Cerebellar cortex (tissue), 1 donor: Measurements from ENCODE around the gene POLDIP2.
A peak's percentile ranks its signal among the peaks of the same experiment; 100 is the strongest.

Experiments
- DNase-seq: peaks from one replicate; pipeline ENCODE4 v3.0.0-alpha.2; 2015; ENCODE audit warnings: low spot score

POLDIP2 gene

DNA sequence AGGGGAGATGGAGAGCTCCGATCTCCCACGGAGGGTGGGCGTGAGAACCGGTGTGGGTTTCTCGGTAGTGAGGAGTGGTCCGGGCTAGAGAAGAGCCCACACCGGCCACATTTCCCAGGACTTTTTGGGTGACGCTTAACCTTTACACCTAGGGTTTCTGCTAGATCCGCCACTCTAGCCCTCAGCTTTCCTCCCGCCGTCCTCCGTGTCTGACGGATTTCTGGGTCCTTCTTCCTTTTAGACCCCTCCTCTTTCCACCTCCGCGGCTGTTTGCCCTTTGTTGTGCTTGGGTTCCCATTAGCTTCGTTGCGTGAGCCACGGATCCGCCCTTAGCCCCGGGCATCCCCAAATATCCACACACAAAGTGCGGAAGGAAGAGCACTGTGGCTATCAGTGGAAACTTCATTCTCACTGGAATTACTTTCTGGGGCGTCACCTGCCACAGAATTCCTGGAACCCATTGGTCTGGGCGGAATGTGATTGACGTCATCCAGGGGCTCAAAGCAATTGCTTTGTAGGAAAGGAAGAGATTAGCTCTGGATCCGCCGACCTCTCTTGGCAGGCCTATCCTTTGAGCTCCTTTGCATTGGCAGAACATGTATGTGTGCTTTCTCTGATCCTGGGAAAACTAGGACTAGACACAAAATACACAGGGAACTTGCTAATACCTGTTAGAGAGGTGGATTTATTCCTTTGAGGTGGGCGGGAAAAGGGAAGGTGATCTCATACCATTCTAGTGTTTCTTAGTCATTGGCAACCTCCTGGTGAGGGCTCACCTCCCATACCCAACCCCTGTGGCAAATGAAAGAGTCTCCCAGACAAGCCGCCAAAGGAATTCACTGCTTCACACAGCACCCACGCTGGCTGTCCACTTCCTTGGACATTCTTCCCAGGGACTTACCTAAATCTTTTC, 21.1 kb downstream of the POLDIP2 start:
- DNase-seq, result peak; percentile 67

DNA sequence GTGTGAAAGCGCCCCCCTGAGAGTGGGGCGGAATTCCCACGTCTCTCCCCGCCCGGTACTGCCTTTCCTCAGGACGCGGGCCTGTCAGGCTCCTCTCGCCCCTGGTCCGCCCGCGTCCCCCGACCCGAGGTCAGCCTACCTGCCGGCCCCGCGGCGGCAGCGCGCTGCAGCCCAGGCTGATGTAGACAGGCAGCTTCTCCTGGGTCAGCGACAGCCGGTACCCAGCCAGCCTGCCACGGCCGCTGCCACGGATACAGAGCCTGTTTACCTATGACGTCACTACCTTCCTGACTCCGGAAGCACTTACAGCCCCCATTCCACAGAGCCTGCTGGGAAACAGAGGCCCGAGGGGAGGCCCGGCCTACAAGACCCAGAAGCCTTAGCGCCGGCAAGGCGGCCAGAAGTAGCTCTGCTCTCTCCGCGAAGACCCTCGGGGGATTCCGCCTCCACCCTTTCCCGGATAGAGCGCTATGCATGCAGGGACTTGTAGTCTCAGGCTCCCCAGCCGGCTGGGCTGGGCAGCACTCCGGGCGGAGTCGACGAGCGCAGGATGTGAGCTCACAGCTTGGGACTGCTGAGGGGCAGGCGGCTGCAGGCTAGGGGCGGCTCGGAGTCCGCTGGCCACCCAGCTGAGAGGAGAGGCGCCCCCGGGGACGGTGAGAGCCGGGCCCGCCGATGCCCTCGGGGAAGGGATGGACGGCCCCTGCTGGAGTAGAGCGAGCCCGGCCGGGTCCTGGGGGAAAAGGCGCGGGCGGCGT, 21.9 kb downstream of the POLDIP2 start, which contains the start of the genes IFT20 and TNFAIP1:
TSS of gene IFT20 (minus strand) at position 272 of the 758 bp plus-strand sequence. CDS start 3,487 bp downstream, outside the sequence.
TSS of gene TNFAIP1 (plus strand) at position 561 of the 758 bp plus-strand sequence. CDS start 3,761 bp downstream, outside the sequence.
- peak; percentile 100 for DNase-seq

DNA sequence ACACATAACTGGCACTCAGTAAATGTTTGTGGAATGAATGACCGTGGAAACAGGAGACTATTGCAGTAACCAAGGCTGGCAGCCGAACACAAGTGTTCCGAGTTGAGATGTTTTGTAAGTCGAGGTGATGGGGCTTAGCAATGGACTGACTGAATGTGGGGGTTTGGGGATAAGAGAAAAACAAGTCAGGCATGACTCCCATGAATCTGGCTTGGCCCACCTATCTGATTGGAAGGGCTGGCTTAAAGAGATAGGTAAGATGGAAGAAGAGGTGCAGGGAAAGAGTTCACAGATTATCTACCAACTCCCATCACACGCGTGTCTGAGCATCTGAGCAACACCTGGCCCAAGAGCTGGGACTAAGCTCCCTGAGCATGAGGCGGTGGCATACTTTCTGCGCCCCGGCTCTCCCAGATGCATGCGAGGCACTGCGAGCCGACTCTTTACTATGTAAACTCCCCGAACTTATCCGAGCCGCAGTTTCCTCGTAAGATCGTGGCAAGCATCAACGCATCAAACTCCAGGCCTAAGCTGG, 22.6 kb downstream of the POLDIP2 start:
- peak; percentile 13 for DNase-seq

DNA sequence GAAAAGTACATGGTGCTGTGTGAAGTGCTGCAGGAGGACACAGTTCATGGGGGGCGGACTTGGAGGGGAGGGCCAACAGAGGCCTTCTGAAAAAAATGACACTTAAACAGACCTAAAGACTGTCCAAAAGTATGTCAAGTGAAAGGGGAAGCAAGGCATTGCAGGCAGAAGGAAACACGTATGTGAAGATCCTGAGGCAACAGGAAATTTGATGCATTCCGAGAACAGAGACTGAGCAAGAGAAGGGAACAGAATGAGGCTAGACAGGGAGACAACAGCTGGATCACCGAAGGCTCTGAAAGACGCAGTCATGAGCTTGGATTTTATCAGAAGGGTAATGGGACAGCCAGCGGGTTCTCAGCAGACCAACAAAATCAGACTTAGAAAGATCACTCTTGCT, 23.2 kb downstream of the POLDIP2 start:
- no peak for DNase-seq

DNA sequence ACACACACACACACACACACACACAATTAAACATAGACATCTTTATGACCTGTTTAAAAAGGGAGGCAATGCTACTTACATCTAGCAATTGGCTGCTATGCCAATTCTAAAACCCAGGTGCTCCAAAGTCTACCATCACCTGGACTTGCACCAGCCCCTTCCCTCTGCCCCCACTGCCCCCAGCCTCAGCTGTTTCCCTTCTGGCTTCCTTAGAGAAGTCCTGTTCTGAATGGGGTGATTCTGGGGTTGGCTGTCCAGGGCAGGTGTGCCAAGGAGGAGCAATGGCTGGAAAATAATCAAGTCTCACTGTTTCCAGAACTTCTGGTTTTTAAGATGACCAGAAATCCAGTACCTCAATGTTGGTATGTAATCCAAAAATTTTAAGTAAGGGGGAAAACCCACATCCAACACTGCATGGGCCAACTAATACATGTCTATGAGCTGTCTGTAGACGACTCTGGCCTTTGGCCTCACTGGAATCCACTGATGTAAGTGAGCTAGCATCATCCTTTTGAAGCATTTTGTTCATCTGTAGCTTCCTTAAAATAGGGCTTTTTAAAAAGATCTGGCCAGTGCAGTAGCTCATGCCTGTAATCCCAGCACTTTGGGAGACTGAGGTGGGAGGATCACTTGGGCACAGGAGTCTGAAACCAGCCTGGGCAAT, 24.1 kb downstream of the POLDIP2 start:
- DNase-seq, result no peak

DNA sequence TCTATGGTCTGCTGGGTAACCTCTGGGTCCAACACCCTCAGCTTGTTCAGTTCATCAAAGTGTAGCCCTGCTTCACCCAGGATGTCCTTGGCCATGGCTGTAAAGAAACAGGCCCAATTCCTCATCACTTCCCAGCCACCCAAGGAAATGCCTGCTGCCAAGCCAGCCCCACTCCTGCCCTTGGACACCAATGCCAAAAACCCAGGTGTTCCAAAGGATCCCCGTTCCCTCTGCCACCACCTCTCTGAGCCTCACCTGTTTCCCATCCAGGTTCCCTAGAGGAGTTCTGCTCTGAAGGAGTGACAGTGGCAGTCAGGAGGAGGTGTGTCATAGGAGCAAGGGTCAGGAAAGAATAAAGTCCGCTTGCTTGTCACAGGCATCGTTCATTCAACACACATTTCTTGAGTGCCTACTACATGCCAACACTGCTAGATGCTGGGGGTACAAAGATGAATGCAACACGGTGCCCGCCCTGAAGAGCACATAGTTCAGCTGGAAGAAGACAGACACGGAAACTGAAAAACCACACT, 25.4 kb downstream of the POLDIP2 start:
- DNase-seq, result no peak

DNA sequence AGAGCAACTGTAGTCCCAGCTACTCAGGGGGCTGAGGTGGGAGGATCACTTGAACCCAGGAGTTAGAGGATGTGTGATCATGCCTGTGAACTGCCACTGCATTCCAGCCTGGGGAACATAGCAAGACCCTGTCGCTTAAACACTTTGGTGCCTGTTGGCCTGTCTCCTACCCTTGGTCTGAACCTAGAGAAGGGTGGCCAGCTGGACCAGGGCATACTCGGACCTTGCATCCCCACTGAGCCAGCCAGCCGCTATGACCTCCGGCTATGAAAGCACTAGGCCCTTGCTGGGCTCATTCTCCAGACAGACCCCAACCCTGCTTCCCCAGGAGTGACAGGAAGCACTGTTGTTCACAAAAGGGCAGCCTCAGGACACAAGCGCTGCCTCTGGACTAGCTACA, 26.7 kb downstream of the POLDIP2 start:
- DNase-seq, result no peak

DNA sequence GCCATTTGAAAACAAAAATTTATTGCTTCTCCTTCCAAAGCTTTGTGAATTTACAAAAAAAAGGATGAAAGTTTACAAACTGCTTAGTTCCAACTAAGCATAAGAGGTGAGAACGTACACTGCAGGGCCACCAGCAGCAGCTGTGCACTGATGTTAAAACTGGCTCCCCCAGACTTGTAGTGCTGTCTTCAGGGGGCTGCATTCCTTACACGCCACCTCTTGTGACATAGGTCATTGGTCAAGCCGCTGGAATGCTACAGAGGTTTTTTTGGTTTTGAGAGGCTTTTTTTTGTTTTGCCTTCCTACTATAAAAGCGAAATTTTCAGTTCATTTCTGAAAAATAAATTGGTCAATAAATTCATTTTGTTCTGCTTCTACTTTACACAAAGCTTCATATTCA, 29.0 kb downstream of the POLDIP2 start:
- DNase-seq, result no peak

DNA sequence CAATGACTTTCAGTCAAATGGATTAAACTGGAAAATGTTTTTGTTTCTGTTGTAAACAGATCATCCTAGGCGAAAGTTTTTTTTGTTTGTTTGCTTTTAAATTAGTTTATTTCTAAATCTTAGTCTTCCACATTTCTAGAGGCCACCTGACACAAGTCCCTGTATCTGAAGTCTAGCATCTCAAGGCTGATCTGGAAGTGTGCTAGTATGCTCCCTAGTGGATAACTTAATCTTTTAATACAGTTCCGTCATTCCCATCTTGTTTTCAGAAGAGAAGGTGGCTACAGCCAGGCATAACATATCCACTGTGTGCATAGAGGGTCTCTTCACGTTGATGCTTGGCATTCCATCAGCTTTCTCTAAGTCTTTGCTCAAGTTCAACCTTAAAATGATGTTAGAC, 29.6 kb downstream of the POLDIP2 start:
- DNase-seq, result no peak

DNA sequence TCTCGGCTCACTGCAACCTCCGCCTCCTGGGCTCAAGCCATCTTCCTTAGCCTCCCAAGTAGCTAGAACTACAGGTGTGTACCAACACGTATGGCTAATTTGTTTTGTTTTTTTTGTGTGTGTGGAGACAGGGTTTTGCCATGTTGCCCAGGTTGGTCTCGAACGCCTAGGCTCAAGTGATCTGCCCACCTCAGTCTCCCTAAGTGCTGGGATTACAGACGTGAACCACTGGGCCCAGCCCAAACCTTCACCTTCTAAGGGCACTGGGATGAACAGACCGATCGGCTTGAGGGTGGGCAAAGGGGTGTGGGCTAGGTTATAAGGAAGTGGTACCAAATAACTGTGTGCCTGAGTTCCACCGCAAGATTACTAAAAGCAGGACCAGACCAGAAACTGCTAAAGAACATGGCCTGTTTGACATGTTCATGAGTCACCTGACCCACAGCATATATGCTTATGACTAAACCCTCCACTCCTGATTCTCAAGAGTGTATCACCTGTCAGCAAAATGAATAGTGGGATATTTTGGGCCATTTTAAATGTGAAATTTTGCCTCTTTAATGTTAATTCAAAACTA, 30.2 kb downstream of the POLDIP2 start:
- DNase-seq, result no peak

DNA sequence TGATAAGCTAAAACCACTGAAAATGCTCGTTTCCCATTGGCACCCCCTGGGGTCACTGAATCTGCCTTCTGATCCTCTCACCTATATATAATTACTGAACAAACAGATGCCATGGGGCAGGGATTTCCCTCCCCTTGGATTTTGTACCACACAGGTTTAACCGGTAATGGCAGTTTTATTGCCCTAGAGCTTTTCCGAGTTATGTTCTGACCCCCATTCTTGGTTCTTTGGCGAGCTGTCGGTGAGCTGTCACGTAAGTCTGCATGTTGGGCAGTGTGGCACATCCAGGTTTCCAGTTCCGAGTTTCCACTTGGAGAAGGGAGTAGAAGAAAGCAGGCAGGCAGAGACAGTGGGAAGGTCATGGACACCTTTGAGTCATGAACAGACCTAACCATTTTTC, 31.2 kb downstream of the POLDIP2 start:
- no peak for DNase-seq

DNA sequence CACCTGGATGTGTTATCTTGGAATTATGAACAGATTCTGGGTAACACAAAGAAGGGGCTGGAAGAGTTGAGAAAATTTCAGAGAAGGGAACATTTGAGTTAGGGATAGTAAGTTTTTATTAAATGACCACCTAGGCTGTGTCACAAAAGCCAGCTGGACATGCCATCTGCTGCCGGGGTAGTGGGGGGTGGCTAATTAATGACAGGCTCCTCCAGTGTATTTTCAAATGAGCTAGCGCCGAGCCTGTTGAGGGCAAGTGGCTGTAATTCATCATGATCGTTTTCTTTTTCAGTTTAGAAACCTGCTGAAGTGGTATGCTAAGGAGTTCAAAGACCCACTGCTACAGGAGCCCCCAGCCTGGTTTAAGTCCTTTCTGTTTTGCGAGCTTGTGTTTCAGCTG, 32.1 kb downstream of the POLDIP2 start:
- peak; percentile 60 for DNase-seq

DNA sequence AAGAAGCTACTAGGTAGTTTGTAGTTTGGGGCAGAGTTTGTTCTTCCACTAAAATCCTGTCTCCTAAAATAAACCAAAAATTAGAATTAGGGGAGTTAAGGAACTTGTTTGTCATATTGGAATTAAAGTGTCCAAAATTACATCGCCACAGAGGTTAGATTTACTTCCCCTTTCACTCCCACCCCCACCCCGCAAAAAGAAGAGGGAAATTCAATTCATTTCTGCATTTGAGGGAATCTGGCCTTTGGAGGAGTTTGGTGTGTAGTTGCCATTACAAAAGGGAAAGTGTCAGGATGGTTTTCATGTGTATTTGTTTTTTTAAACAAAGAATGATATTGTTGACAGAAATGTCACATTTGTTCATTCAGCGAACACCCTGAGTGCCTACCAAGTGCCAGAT, 32.5 kb downstream of the POLDIP2 start:
- DNase-seq, result no peak

DNA sequence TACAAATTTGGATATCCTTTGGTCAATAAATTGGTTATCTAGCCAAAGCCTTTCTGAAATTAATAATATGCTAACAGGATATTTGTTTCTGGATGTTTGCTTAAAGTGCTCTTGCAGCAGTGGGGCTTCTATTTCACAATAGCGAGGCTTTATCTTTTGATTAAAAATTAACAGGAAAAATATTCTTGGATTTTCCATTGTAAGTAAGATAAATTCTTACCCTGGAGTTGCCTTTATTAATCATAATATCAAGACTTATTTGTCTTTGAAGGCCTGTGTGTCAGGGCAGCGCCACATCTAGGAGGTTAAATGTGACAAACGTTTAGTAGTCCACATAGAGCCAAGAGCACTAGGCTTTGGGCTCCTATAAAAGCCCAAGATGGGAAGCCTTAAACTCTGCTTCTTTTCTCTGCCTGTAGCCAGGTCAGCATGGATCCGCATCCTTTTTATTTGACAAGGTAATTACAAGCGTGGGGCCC, 33.0 kb downstream of the POLDIP2 start:
- DNase-seq, result no peak

DNA sequence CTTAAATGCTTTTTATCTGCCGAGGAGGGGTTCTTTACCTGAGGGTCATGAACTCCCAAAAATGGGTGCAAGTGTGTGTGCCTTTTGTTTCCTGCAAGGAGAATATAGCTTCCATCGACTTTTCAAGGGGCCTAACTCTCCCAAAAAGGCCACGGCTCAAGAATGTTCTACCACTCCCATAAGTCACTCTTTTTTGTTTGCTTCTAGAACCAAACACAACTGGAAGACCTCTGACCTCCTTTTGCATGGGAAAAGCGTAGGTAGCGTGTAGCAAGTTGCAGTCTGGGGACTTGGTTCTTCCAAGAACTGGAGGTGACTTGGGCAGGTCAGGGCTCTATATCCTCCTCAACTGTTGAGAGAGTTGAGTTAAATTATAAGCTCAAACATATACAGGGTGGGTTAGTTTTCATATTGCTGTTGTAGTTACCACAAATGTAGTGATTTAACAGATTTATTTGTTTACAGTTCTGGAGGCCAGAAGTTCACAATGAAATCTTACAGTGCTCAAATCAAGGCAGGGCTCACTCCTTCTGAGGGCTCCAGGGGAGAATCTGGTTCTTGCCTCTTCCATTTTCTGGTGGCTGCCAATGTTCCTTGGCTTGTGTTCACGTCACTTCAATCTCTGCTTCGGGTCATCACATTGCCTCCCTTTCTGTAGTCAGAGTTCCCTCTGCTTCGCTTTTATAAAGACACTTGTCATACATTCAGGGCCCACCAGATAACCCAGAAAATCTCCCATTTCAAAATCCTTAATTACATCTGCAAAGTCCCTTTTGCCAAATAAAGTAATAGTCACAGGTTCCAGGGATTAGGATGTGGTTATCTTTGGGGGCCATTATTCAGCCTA, 36.9 kb downstream of the POLDIP2 start:
- DNase-seq, result no peak

DNA sequence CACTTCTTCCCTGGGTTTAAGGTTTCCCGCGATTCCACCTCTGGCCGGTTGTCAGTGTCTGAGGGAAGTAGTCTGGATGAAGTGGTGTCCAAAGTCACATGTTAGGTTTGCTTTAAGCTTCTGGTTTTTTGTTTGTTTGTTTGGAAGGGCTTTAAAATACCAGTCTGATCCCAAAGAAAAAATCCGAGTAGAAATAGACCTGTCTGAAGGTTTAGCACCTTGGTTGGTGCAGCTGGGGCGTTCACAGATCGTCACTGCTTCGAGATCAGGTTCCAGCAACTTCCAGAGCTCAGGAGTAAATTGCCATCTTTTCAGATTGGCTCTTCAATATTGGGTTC, 37.8 kb downstream of the POLDIP2 start:
- DNase-seq, result peak; percentile 19

DNA sequence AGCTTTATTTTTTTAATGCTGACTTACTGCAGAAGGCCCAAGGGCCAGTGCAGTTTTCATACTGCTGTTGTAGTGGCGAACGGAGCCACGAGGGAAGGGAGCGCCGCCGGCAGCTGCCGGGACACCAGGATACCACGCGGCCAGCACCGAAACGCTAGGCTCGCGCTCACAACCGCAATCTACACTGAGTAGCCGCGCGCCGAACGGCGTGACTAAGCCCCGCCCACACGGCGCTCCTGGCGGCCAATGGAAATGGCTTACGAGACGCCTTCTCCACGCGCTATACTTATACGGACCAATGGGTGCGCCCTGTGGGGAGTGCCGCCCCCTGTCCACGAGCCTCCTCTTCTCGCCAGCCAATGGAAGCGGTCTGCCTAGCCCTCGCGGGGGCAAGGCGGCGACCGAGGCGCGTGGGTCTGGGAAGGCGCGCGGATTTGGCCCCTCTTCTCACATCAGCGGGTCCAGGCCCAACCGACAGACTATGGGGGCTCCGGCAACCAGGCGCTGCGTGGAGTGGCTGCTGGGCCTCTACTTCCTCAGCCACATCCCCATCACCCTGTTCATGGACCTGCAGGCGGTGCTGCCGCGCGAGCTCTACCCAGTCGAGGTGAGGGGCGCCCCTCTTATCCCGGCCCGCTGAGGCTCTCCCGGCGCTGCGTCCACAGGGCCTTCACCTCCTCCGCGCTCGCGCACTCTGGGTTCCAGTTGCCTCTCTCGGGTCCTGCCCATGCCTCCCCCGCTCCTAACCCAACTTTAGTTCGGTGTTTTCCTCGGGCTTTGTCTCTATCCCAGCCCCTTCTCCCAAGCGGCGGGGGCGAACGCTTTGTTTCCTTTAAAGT, 38.3 kb downstream of the POLDIP2 start, which contains the start of gene TMEM97:
TSS of gene TMEM97 (plus strand) at position 442 of the 839 bp plus-strand sequence. CDS start at position 482, 40 bp downstream.
- peak; percentile 98 for DNase-seq

DNA sequence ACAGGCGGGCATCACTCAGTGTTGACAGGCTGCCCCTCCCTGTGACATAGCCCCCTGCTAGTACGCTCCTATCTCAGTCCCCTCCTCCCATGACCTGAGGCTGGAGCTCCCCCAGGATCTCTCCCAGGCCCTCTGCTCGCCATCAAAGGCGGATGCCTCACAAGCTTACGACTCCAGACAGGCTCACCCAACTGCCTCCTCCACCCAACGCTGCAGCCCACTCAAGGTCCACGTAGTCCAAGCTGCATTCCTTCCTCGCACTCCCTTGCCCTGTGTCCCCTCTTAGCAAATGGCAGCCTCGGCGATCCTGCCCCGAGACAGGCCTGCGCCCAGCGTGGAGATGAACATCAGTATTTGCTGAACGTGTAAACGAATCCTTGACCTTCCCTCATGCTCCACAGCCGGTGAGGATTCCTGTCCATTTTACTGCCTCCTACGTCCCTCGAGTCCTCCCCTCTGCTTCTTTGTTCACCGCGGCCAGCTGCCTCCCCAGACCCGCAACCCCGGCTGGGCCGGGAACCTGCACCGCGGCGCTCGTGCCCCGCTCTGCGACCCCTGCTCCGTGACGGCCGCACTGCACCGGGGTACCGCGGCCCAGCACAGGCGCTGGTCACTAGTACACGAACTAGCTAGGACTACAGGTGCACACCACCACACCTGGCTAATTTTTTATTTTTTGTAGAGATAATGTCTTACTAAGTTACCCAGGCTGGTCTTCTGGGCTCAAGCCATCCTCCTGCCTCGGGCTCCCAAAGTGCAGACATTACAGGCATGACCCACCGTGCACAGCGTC, 39.2 kb downstream of the POLDIP2 start:
- DNase-seq, result no peak
